ENCODE results near the gene PALLD.

- TF ChIP-seq, protein P1, sequence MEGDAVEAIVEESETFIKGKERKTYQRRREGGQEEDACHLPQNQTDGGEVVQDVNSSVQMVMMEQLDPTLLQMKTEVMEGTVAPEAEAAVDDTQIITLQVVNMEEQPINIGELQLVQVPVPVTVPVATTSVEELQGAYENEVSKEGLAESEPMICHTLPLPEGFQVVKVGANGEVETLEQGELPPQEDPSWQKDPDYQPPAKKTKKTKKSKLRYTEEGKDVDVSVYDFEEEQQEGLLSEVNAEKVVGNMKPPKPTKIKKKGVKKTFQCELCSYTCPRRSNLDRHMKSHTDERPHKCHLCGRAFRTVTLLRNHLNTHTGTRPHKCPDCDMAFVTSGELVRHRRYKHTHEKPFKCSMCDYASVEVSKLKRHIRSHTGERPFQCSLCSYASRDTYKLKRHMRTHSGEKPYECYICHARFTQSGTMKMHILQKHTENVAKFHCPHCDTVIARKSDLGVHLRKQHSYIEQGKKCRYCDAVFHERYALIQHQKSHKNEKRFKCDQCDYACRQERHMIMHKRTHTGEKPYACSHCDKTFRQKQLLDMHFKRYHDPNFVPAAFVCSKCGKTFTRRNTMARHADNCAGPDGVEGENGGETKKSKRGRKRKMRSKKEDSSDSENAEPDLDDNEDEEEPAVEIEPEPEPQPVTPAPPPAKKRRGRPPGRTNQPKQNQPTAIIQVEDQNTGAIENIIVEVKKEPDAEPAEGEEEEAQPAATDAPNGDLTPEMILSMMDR (IDR thresholded peaks at IDR 0.05): no peak
- TF ChIP-seq, protein P2, sequence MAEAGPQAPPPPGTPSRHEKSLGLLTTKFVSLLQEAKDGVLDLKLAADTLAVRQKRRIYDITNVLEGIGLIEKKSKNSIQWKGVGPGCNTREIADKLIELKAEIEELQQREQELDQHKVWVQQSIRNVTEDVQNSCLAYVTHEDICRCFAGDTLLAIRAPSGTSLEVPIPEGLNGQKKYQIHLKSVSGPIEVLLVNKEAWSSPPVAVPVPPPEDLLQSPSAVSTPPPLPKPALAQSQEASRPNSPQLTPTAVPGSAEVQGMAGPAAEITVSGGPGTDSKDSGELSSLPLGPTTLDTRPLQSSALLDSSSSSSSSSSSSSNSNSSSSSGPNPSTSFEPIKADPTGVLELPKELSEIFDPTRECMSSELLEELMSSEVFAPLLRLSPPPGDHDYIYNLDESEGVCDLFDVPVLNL (CRISPR knock-in tag; IDR thresholded peaks at IDR 0.05; ENCODE audit: borderline replicate concordance, low read depth): no peak
- TF ChIP-seq, protein P3, sequence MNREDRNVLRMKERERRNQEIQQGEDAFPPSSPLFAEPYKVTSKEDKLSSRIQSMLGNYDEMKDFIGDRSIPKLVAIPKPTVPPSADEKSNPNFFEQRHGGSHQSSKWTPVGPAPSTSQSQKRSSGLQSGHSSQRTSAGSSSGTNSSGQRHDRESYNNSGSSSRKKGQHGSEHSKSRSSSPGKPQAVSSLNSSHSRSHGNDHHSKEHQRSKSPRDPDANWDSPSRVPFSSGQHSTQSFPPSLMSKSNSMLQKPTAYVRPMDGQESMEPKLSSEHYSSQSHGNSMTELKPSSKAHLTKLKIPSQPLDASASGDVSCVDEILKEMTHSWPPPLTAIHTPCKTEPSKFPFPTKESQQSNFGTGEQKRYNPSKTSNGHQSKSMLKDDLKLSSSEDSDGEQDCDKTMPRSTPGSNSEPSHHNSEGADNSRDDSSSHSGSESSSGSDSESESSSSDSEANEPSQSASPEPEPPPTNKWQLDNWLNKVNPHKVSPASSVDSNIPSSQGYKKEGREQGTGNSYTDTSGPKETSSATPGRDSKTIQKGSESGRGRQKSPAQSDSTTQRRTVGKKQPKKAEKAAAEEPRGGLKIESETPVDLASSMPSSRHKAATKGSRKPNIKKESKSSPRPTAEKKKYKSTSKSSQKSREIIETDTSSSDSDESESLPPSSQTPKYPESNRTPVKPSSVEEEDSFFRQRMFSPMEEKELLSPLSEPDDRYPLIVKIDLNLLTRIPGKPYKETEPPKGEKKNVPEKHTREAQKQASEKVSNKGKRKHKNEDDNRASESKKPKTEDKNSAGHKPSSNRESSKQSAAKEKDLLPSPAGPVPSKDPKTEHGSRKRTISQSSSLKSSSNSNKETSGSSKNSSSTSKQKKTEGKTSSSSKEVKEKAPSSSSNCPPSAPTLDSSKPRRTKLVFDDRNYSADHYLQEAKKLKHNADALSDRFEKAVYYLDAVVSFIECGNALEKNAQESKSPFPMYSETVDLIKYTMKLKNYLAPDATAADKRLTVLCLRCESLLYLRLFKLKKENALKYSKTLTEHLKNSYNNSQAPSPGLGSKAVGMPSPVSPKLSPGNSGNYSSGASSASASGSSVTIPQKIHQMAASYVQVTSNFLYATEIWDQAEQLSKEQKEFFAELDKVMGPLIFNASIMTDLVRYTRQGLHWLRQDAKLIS (CRISPR knock-in tag; IDR thresholded peaks at IDR 0.05; ENCODE audit: borderline replicate concordance): no peak
- TF ChIP-seq FOXJ3 (CRISPR knock-in tag; IDR thresholded peaks at IDR 0.05; ENCODE audit: borderline replicate concordance) (no peak), NR1H2 (CRISPR knock-in tag; IDR thresholded peaks at IDR 0.05) (no peak), MAX (CRISPR knock-in tag; IDR thresholded peaks at IDR 0.05) (no peak), TCF7 (CRISPR knock-in tag; IDR thresholded peaks at IDR 0.05; ENCODE audit: low read depth) (no peak)
Observed at GRCh38 chr4:168529257-168529656, 32.4 kb downstream of the PALLD start.

Measured in WTC11 (cell line).